SK-N-MC (cell line): Measurements from ENCODE around the gene CDSN.

ENCODE experiments used
- EZH2 ChIP-seq: fragments of 200-600 bp; sonication (generic); IDR thresholded peaks from one replicate; pipeline ENCODE4 v1.6.1; 2017; ENCODE audit warnings: antibody characterized with exemption
- FOXP2 ChIP-seq: optimal IDR thresholded peaks from 2 replicates; pipeline ENCODE3; 2011; ENCODE audit warnings: mild to moderate bottlenecking, moderate library complexity; ENCODE audit not compliant: insufficient read depth; ENCODE audit errors: extremely low read length, control extremely low read depth
- POLR2AphosphoS5 ChIP-seq: IDR thresholded peaks from 2 replicates; pipeline ENCODE4 v1.6.1; 2012; ENCODE audit warnings: mild to moderate bottlenecking, low read depth, low read length, borderline replicate concordance

DNA sequence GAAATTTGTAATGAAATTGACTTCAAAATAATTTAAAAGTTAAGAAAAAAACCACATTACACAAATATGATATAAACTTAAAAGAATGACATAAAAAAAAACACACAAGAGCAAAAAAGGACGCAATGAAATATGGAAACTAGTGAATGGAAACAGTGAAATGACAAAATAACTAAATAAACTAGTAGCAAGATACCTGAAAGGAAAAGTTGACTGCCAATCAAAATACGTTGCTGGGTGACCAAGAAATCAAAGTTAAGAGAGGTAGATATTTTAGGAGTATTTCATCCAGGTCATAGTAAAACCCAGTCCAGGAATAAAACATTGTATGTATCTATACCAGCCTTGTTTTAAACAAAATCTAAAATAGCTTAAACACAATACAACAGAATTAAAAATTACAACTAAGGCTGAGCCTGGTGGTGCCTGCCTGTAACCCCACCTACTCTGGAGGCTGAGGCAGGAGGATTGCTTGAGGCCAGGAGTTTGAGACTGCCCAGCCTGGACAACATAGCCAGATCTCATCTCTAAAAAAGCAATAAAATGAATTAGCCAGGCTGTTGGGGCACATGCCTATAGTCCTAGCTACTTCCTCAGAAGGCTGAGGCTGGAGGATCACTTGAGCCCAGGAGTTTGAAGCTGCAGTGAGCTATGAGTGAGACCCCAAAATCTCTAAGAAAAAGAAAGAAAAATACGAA, 29.8 kb downstream of the CDSN start:
- TF ChIP-seq EZH2, result no peak
- no peak for TF ChIP-seq POLR2AphosphoS5
- no peak for TF ChIP-seq FOXP2
